Esophagus squamous epithelium (tissue), 4 donors: ENCODE data around the gene PIK3AP1.

Experiments
- CTCF ChIP-seq, 6 experiments: fragments of 450-650 bp in 4 of 6; fragments of 200-600 bp in 2 of 6; sonication (generic) in 2 of 6; IDR thresholded peaks; one replicate each; pipeline ENCODE4 v1.5.1; 2016 to 2019; ENCODE audit warnings: antibody characterized with exemption in 6 of 6, mild to moderate bottlenecking in 4 of 6, moderate library complexity in 4 of 6
- POLR2A ChIP-seq, 4 donors: fragments of 450-650 bp; IDR thresholded peaks; one replicate each; pipeline ENCODE4 v1.6.1; 2017; ENCODE audit warnings: antibody characterized with exemption in 4 of 4, mild to moderate bottlenecking in 4 of 4, moderate library complexity in 3 of 4

GRCh38 chr10:96609510-96609909 is 110.8 kb downstream of the PIK3AP1 start:
- TF ChIP-seq CTCF (IDR thresholded peaks at IDR 0.05) (no peak), POLR2A (IDR thresholded peaks at IDR 0.05) (no peak)
